Duodenal mucosa (tissue), 2 donors: ENCODE measurements around the gene KLHL17.
A peak's percentile ranks its signal among the peaks of the same experiment; 100 is the strongest.

Source experiments
- H3K27ac ChIP-seq: one replicate; pipeline ENCODE4 v1.7.0; 2013; ENCODE audit warnings: low read depth, low read length
- H3K27me3 ChIP-seq, 2 donors: one replicate each; pipeline ENCODE4 v1.7.0; 2013; ENCODE audit warnings: low read length in 2 of 2, control low read depth in 1 of 2; ENCODE audit not compliant: insufficient read depth in 2 of 2, control insufficient read depth in 1 of 2
- H3K36me3 ChIP-seq, 2 donors: one replicate each; pipeline ENCODE4 v1.7.0; 2013; ENCODE audit warnings: low read length in 2 of 2, control low read depth in 1 of 2; ENCODE audit not compliant: insufficient read depth in 2 of 2, control insufficient read depth in 1 of 2
- H3K4me1 ChIP-seq, 2 donors: one replicate each; pipeline ENCODE4 v1.7.0; 2013; ENCODE audit warnings: low read length in 2 of 2, control low read depth in 1 of 2; ENCODE audit not compliant: insufficient read depth in 2 of 2, control insufficient read depth in 1 of 2
- H3K4me3 ChIP-seq, 2 donors: one replicate each; pipeline ENCODE4 v1.7.0; 2013; ENCODE audit warnings: low read length in 2 of 2, low read depth in 1 of 2
- H3K9ac ChIP-seq, 2 donors: one replicate each; pipeline ENCODE4 v1.7.0; 2013; ENCODE audit warnings: low read length in 2 of 2, low read depth in 1 of 2
- H3K9me3 ChIP-seq, 2 donors: one replicate each; pipeline ENCODE4 v1.7.0; 2013; ENCODE audit warnings: low read length in 2 of 2, control low read depth in 1 of 2; ENCODE audit not compliant: control insufficient read depth in 1 of 2

The KLHL17 gene

DNA sequence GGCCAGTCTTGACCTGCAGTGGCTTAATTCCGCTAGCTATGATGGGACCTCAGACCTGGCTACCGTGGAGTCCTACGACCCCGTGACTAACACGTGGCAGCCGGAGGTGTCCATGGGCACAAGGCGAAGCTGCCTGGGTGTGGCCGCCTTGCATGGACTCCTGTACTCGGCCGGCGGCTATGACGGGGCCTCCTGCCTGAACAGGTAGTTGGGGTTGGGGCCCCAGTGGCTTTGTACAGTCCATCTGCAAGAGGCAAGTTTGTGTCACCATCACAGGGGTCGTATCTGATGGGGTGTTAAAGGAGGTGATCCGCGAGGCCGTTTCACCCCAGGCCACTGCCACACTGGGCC, 2.9 kb downstream of the KLHL17 start:
- Histone ChIP-seq H3K27ac (no peak overlapping the region), H3K9me3 (no peaks in the 10 kb centered on the region), H3K36me3 (no peaks in the 10 kb centered on the region), H3K4me1 (peaks cover 7 to 27% of the 10 kb centered on the region in 2 donors), H3K27me3 (peaks cover 6 to 9% of the 10 kb centered on the region in 2 donors), H3K4me3 (no peak overlapping the region), H3K9ac (no peak overlapping the region)

DNA sequence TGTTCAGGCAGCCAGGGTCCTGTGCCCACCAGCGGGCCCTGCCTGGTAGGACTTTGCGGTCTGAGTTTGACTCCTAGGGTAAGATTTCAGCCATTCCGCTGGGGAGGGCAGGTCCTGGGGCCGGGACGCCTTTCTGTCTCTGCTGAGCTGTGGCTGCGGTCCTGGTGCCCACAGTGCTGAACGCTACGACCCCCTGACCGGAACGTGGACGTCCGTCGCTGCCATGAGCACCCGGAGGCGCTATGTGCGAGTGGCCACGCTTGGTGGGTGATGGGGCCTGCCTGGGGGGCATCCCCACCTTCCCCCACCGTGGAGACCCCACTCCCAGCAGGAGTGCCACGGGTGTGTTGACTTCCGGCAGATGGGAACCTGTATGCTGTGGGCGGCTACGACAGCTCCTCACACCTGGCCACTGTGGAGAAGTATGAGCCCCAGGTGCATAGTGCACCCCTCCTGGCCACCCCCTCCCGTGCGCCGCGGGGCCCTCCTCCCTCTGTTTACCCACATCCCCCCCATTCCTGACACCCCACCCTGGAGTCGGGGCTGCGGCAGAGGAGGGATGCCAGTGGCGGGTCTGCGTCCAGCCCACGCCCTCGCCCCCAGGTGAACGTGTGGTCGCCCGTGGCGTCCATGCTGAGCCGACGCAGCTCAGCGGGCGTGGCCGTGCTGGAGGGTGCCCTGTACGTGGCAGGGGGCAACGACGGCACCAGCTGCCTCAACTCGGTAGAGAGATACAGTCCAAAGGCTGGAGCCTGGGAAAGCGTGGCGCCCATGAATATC, 3.6 kb downstream of the KLHL17 start:
- Histone ChIP-seq H3K9me3 (no peaks in the 10 kb centered on the region), H3K27me3 (peaks cover 13 to 15% of the 10 kb centered on the region in 2 donors), H3K9ac (no peak overlapping the region), H3K4me3 (no peak overlapping the region), H3K27ac (no peak overlapping the region), H3K36me3 (no peaks in the 10 kb centered on the region), H3K4me1 (peaks cover 7 to 23% of the 10 kb centered on the region in 2 donors)

DNA sequence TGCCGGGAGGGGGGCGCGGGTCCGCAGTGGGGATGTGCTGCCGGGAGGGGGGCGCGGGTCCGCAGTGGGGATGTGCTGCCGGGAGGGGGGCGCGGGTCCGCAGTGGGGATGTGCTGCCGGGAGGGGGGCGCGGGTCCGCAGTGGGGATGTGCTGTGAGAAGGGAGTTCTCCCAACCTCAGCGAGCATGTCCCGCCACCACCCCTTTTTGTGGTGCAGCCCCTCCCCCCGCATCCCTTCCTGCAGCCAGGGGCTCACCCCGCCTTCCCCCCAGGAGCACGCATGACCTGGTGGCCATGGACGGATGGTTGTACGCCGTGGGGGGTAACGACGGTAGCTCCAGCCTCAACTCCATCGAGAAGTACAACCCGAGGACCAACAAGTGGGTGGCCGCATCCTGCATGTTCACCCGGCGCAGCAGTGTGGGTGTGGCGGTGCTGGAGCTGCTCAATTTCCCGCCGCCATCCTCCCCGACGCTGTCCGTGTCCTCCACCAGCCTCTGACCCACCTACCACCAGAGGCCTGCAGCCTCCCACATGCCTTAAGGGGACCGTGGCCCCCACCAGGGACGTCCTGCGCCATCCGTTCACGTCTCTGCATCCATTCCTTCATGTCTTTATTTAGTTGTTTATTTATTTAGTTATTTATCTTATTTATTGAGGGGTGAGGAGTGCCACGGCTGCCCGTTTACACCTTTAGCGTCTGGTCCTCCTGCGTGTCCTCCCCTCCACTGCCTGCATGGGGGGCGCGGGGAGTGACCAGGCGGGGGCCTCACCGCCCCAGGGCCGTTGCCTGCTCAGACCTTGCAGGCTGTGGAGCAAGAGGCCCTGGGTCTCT, 4.5 kb downstream of the KLHL17 start:
- peaks cover 7 to 23% of the 10 kb centered on the region in 2 donors for H3K4me1 ChIP-seq
- no peak overlapping the region for H3K27ac ChIP-seq
- no peaks in the 10 kb centered on the region for H3K36me3 ChIP-seq
- no peak overlapping the region for H3K4me3 ChIP-seq
- H3K27me3 ChIP-seq = peaks cover 19% of the 10 kb centered on the region in 2 donors
- H3K9me3 ChIP-seq = no peaks in the 10 kb centered on the region
- no peak overlapping the region for H3K9ac ChIP-seq

DNA sequence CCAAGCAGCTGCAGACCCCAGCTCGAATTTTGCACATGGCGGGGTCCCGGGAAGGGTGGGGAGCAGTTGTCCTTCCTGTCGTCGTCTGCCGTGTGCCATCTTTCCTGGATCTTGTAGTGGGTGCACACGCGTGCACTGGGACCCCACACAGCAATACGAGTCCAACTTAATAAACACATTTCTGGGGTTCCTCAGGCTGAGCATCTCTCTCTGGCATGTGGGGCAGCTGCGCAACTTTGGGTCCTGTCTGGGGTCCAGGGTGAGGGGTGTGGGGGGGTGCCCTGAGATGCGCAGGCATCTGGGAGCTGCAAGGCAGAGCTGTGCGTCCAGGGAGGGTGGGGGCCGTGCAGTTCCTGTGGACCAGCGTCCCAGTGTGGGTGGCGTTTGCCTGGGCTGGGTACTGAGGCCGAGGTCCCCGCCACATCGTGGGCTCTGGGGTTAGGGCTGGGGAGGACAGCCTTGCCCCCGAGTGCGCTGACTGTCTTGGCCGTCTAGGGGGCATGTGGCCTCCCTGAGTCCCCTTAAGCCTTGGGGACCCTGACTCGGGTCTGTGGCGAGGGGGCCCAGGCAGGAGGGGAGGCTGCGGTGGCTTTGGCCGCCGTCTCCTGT, 5.2 kb downstream of the KLHL17 start:
- peaks cover 19% of the 10 kb centered on the region in 2 donors for H3K27me3 ChIP-seq
- H3K27ac ChIP-seq = no peak overlapping the region
- H3K4me3 ChIP-seq = no peak overlapping the region
- H3K36me3 ChIP-seq = no peaks in the 10 kb centered on the region
- H3K9ac ChIP-seq = peak overlapping the region in 1 of 2 donors; percentile 52
- no peaks in the 10 kb centered on the region for H3K9me3 ChIP-seq
- H3K4me1 ChIP-seq = peaks cover 7 to 23% of the 10 kb centered on the region in 2 donors

DNA sequence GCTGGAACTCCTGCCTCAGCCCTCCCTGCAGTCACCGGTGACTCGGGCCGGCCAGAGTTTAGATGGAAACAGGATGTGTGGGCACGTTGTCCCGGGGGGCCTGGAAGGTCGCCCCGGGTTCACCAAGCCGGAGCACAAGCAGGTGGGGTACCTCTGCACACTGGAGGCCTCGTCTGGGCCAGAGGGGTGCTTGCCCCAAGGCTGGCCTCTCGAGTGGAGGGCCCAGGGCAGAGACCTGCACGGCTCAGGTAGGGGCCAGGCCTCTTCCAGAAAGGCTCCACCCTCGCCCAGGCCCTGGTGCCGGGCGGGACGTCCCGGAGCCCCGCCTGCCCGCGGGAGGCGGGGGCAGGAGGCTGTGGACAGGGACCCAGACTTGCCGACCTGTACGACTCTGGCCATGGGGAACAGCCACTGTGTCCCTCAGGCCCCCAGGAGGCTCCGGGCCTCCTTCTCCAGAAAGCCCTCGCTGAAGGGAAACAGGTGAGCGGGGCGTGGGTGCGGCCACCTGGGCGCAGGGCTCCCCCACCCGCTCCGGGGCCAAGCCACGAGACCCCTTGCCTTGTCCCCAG, 5.8 kb downstream of the KLHL17 start, which contains the start of gene PLEKHN1:
Gene PLEKHN1 (plus strand): TSS at position 348 of the 569 bp plus-strand sequence. CDS start 50 bp downstream, at position 398.
- no peaks in the 10 kb centered on the region for H3K36me3 ChIP-seq
- peaks cover 20 to 22% of the 10 kb centered on the region in 2 donors for H3K27me3 ChIP-seq
- H3K4me1 ChIP-seq = peaks cover 7 to 22% of the 10 kb centered on the region in 2 donors
- no peaks in the 10 kb centered on the region for H3K9me3 ChIP-seq
- H3K9ac ChIP-seq = peak within 1 kb of the TSS; percentile 52 to 65
- peak within 1 kb of the TSS; percentile 73 for H3K27ac ChIP-seq
- H3K4me3 ChIP-seq = peak within 1 kb of the TSS; percentile 68 to 71

DNA sequence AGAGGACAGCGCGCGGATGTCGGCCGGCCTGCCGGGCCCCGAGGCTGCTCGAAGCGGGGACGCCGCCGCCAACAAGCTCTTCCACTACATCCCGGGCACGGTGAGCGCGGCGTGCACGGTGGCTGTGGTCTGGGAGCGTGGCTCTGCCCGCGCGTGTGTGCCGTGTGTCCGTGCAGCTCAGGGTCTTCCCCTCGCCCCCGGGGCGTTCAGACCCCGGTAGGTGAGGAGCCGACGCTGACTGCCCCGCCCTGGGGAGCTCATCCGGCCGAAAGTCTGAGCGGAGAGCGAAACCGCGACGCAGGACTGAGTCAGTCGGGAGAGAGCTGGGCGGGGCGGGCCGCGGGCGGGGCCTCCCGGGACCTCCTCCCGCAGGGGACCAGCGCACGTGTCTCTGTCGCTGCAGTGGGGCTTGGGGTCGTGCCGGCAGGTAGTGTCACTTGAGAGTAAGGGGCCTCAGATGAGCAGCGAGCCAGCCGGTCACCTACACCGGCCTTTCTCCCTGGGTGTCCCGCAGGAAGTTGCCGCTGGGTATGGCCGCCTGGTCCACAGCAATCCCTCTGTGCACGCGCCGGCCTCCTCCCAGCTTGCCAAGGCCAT, 6.4 kb downstream of the KLHL17 start:
- no peaks in the 10 kb centered on the region for H3K36me3 ChIP-seq
- peak overlapping the region; percentile 73 for H3K27ac ChIP-seq
- no peaks in the 10 kb centered on the region for H3K9me3 ChIP-seq
- H3K4me3 ChIP-seq = peak overlapping the region; percentile 68 to 71
- H3K9ac ChIP-seq = peak overlapping the region; percentile 52 to 65
- peaks cover 26 to 28% of the 10 kb centered on the region in 2 donors for H3K27me3 ChIP-seq
- peaks cover 7 to 17% of the 10 kb centered on the region in 2 donors for H3K4me1 ChIP-seq

DNA sequence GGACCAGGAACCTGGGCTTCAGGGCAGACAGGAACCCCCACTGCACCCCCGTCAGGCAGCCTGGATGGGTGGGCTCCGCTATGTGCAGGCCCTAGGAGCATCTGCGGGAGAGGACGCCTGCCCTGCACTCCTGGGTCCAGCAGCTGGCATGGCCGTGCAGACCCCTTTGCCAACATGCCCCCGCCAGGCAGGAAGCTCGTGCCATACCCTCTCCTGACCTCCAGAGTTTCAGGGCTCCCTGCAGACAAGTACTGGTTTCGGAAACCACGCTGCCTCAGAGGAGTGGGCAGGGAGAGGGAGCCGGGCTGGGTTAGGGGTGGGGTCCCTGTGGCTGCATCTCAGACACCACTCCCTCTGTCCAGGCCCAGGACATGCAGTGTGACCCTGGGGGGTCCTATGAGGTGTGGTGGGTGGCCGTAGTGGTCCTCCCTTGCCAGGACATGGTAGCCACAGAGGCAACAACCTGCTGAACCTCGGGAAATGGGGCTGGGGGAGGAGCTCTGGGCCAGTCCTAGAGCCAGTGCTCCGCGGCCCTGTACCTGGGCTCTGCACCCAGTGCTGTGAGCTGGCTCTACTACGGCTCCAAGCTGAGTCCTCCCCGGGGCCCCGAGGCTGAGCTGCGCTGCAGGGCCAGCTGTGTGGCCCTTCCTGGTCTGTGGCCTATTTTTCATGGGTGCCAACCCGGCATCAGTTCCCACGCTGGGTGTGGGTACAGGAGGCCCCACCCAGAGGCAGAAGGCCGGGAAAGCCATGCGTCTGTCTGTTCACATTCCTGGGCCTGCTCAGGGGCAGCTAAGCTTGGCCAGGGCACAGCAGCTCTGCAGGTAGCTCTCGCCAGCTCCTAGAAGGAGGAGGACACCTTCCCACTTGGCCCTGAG, 7.3 kb downstream of the KLHL17 start:
- Histone ChIP-seq H3K27me3 (peaks cover 27 to 33% of the 10 kb centered on the region in 2 donors), H3K4me1 (peaks cover 7 to 17% of the 10 kb centered on the region in 2 donors), H3K36me3 (no peaks in the 10 kb centered on the region), H3K4me3 (no peak overlapping the region), H3K27ac (no peak overlapping the region), H3K9me3 (no peaks in the 10 kb centered on the region), H3K9ac (no peak overlapping the region)

DNA sequence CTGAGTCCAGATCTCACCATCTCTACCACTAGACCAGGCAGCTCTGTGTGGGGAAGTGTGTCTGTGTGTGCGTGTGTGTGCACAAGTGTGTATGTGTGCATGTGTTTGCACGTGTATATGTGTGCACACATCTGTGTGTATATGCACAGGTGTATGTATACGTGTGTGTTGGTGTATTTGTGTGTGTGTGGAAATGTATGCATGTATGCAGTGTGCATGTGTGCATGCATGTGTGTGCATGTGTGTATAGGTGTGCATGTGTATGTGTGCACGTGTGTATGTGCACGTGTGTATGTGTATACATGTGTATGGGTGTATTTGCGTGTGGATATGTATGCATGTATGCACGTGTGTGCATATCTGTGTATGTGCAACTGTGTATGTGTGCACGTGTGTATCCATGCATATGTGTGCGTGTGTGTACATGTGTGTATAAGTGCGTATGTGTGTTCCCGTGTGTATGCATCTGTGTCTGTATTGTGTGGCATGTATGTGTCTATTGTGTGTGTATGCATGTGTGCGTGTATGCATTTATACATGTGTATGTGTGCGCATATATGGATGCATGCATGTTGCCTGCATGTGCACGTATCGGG, 9.0 kb downstream of the KLHL17 start:
- Histone ChIP-seq H3K27me3 (peaks cover 27 to 33% of the 10 kb centered on the region in 2 donors), H3K4me1 (peaks cover 7 to 17% of the 10 kb centered on the region in 2 donors), H3K9ac (no peak overlapping the region), H3K27ac (no peak overlapping the region), H3K9me3 (no peaks in the 10 kb centered on the region), H3K4me3 (no peak overlapping the region), H3K36me3 (no peaks in the 10 kb centered on the region)
